Middle frontal gyrus (tissue), 1 donor: Measurements from ENCODE around the gene CAMTA1.
"Not testable (repeated sequence)": the region's sequence is repeated elsewhere in the genome, so short reads cannot be mapped to it uniquely, and the experiment has no call there.

Source experiments
- DNase-seq: peaks from one replicate; pipeline ENCODE4 v3.0.0-alpha.2; 2015; ENCODE audit warnings: low spot score; ENCODE audit errors: extremely low spot score

Gene CAMTA1

GRCh38 chr1:6907201-6907600, 121.9 kb downstream of the CAMTA1 start:
- DNase-seq = no peak

- DNase-seq = no peak
These were observed 122.6 kb downstream of the CAMTA1 start for GRCh38 chr1:6907676-6908434.

- no peak for DNase-seq
These were observed 124.1 kb downstream of the CAMTA1 start for GRCh38 chr1:6909401-6909800.

GRCh38 chr1:6909857-6910256, 124.6 kb downstream of the CAMTA1 start:
- DNase-seq = no peak

- no peak for DNase-seq
These were observed 126.0 kb downstream of the CAMTA1 start for GRCh38 chr1:6911021-6911941.

GRCh38 chr1:6911974-6912373, 126.7 kb downstream of the CAMTA1 start:
- DNase-seq = no peak

- no peak for DNase-seq
These were observed 127.3 kb downstream of the CAMTA1 start for GRCh38 chr1:6912518-6912917.

GRCh38 chr1:6913086-6913485, 127.8 kb downstream of the CAMTA1 start:
- DNase-seq = no peak

GRCh38 chr1:6914706-6915105, 129.5 kb downstream of the CAMTA1 start:
- DNase-seq = no peak

GRCh38 chr1:6915999-6916565, 130.8 kb downstream of the CAMTA1 start:
- no peak for DNase-seq

- DNase-seq = no peak
These were observed 131.8 kb downstream of the CAMTA1 start for GRCh38 chr1:6917067-6917466.

GRCh38 chr1:6918186-6918924, 133.1 kb downstream of the CAMTA1 start:
- no peak for DNase-seq

- no peak for DNase-seq
These were observed 133.8 kb downstream of the CAMTA1 start for GRCh38 chr1:6918925-6919511.

- DNase-seq = not testable (repeated sequence)
These were observed 136.3 kb downstream of the CAMTA1 start for GRCh38 chr1:6921506-6921905.

GRCh38 chr1:6922096-6922931, 137.1 kb downstream of the CAMTA1 start:
- no peak for DNase-seq

- DNase-seq = no peak
These were observed 137.8 kb downstream of the CAMTA1 start for GRCh38 chr1:6923012-6923411.

GRCh38 chr1:6923416-6923815, 138.2 kb downstream of the CAMTA1 start:
- no peak for DNase-seq

- DNase-seq = peak; percentile 53
These were observed 139.0 kb downstream of the CAMTA1 start for GRCh38 chr1:6923955-6924881.

GRCh38 chr1:6924891-6925290, 139.6 kb downstream of the CAMTA1 start:
- DNase-seq = no peak
